Urinary bladder (tissue), 4 donors: ENCODE data around the gene ITGB2. TPM values are rescaled to one million over a fixed set of nuclear protein-coding genes. Genes with fewer than 3 reads are reported as not detected.

Source experiments
- DNase-seq: peaks from one replicate; pipeline ENCODE4 v3.0.0-alpha.2; 2015; ENCODE audit errors: extremely low spot score
- H3K27ac ChIP-seq: one replicate; pipeline ENCODE4 v1.5.1; 2013; ENCODE audit warnings: low read depth, mild to moderate bottlenecking, moderate library complexity
- H3K36me3 ChIP-seq: one replicate; pipeline ENCODE4 v1.6.1; 2013; ENCODE audit warnings: mild to moderate bottlenecking, moderate library complexity; ENCODE audit not compliant: insufficient read depth
- H3K4me1 ChIP-seq: one replicate; pipeline ENCODE4 v1.6.1; 2013; ENCODE audit warnings: mild to moderate bottlenecking, moderate library complexity; ENCODE audit not compliant: insufficient read depth
- H3K4me3 ChIP-seq: one replicate; pipeline ENCODE4 v1.5.1; 2013; ENCODE audit warnings: low read depth, low read length
- WGBS: extraction: QIAGEN DNeasy Blood & Tissue Kit; methylation state at CpG from one replicate; pipeline ENCODE4 v1.1.7; 2013; 5-methylcytosine and 5-hydroxymethylcytosine counted together
- polyA plus RNA-seq: library from polyadenylated mRNA; stranded (reverse); fragments of 200-250 nt; gene quantifications from one replicate; pipeline ENCODE4 v1.2.3, GENCODE V29; 2013
- total RNA-seq: library from RNA; depleted of rRNA; stranded (reverse); fragments of >200 nt; gene quantifications from one replicate; pipeline ENCODE4 v1.2.3, GENCODE V29; 2014
- donor health status: healthy with polysubstance abuse.
- donor health status: healthy.

Gene ITGB2
- total and polyA plus RNA-seq, 2 donors, result 20.8 to 39.9 TPM

- WGBS, result 1% methylated on average over 69 of the region's 69 CpGs
- DNase-seq, result no peak
- H3K27ac ChIP-seq, result no peak within 1 kb of the TSS
- H3K36me3 ChIP-seq, result peaks cover 2% of the 10 kb centered on the region
- H3K4me3 ChIP-seq, result peak within 1 kb of the TSS; percentile 99
- H3K4me1 ChIP-seq, result no peaks in the 10 kb centered on the region
Observed at GRCh38 chr21:44939532-44940115, 18.9 kb upstream of the ITGB2 start, which contains the start of gene SLX9. SLX9 (plus strand) TSS chr21:44940029; CDS start chr21:44940058, 29 bp downstream.

GRCh38 chr21:44938772-44939531, 18.3 kb upstream of the ITGB2 start:
- no peaks in the 10 kb centered on the region for H3K4me1 ChIP-seq
- DNase-seq, result no peak
- WGBS, result 82% methylated on average over 18 of the region's 18 CpGs
- H3K4me3 ChIP-seq, result peak overlapping the region; percentile 99
- peaks cover 2% of the 10 kb centered on the region for H3K36me3 ChIP-seq
- no peak overlapping the region for H3K27ac ChIP-seq

GRCh38 chr21:44935533-44935927, 14.8 kb upstream of the ITGB2 start:
- WGBS, result 93% methylated on average over 10 of the region's 10 CpGs
- no peak for DNase-seq
- Histone ChIP-seq H3K4me3 (no peak overlapping the region), H3K27ac (no peak overlapping the region), H3K4me1 (no peaks in the 10 kb centered on the region), H3K36me3 (no peaks in the 10 kb centered on the region)

GRCh38 chr21:44934797-44935532, 14.3 kb upstream of the ITGB2 start:
- Histone ChIP-seq H3K27ac (no peak overlapping the region), H3K4me3 (no peak overlapping the region), H3K4me1 (no peaks in the 10 kb centered on the region), H3K36me3 (no peaks in the 10 kb centered on the region)
- no peak for DNase-seq
- WGBS, result 80% methylated on average over 9 of the region's 9 CpGs

GRCh38 chr21:44934276-44934675, 13.6 kb upstream of the ITGB2 start:
- 87% methylated on average over 6 of the region's 6 CpGs for WGBS
- no peaks in the 10 kb centered on the region for H3K4me1 ChIP-seq

GRCh38 chr21:44933918-44934260, 13.2 kb upstream of the ITGB2 start:
- Histone ChIP-seq H3K27ac (no peak overlapping the region), H3K36me3 (no peaks in the 10 kb centered on the region), H3K4me1 (no peaks in the 10 kb centered on the region), H3K4me3 (no peak overlapping the region)
- DNase-seq, result no peak
- WGBS, result 91% methylated on average over 6 of the region's 6 CpGs

More at GRCh38 chr21:44934276-44934675, 13.6 kb upstream of the ITGB2 start:
- DNase-seq, result no peak
- Histone ChIP-seq H3K36me3 (no peaks in the 10 kb centered on the region), H3K27ac (no peak overlapping the region), H3K4me3 (no peak overlapping the region)

GRCh38 chr21:44933199-44933917, 12.7 kb upstream of the ITGB2 start:
- Histone ChIP-seq H3K4me1 (no peaks in the 10 kb centered on the region), H3K4me3 (no peak overlapping the region), H3K27ac (no peak overlapping the region), H3K36me3 (no peaks in the 10 kb centered on the region)
- DNase-seq, result no peak
- 82% methylated on average over 25 of the region's 25 CpGs for WGBS

- Histone ChIP-seq H3K27ac (no peak overlapping the region), H3K36me3 (no peaks in the 10 kb centered on the region), H3K4me1 (no peaks in the 10 kb centered on the region), H3K4me3 (peak overlapping the region; percentile 30)
- no peak for DNase-seq
- 1% methylated on average over 68 of the region's 68 CpGs for WGBS
Observed at GRCh38 chr21:44932408-44933181, 11.9 kb upstream of the ITGB2 start.

GRCh38 chr21:44931501-44932407, 11.1 kb upstream of the ITGB2 start:
- Histone ChIP-seq H3K4me1 (peaks cover 1% of the 10 kb centered on the region), H3K4me3 (peak overlapping the region; percentile 30), H3K36me3 (no peaks in the 10 kb centered on the region), H3K27ac (no peak overlapping the region)
- 2% methylated on average over 78 of the region's 78 CpGs for WGBS
- DNase-seq, result no peak

GRCh38 chr21:44931137-44931500, 10.4 kb upstream of the ITGB2 start:
- peaks cover 1% of the 10 kb centered on the region for H3K4me1 ChIP-seq
- H3K36me3 ChIP-seq, result no peaks in the 10 kb centered on the region
- no peak overlapping the region for H3K4me3 ChIP-seq
- DNase-seq, result no peak
- 17% methylated on average over 19 of the region's 19 CpGs for WGBS
- H3K27ac ChIP-seq, result no peak overlapping the region

GRCh38 chr21:44930543-44930981, 9.9 kb upstream of the ITGB2 start:
- DNase-seq, result no peak
- Histone ChIP-seq H3K36me3 (no peaks in the 10 kb centered on the region), H3K4me1 (peaks cover 1% of the 10 kb centered on the region), H3K4me3 (no peak overlapping the region), H3K27ac (no peak overlapping the region)
- WGBS, result 49% methylated on average over 12 of the region's 12 CpGs
